Panc1 (cell line): Measurements from ENCODE around the gene OSBP2. TPM values are rescaled to one million over a fixed set of nuclear protein-coding genes. Genes with fewer than 3 reads are reported as not detected.

Experiments used
- ATAC-seq: fragments of 200-7000 bp; cut with Tn5 transposase; 2 replicates; pipeline ENCODE4 v1.9.1; 2020; ENCODE audit warnings: mild to moderate bottlenecking, moderate library complexity
- BruUV-seq: library from RNA; stranded (reverse); fragments of 400-500 nt; replicated peaks from 2 replicates; lab custom pipeline; 2021; lab: Mats Ljungman, UMichigan
- CTCF ChIA-PET: fragments of 300-600 bp; sonication (Branson Sonifier 250); formaldehyde crosslinking; loops from one replicate; lab custom pipeline; 2022; ENCODE audit warnings: antibody characterized with exemption; lab: Charles Lee
- POLR2A ChIA-PET: fragments of 300-600 bp; sonication (Branson Sonifier 250); formaldehyde crosslinking; loops from one replicate; lab custom pipeline; 2022; ENCODE audit warnings: antibody characterized with exemption; lab: Charles Lee
- DNase-seq: peaks from one replicate; pipeline ENCODE4 v3.0.0-alpha.2; 2010; ENCODE audit warnings: low read depth, low spot score
- H3K27ac ChIP-seq: 2 replicates; pipeline ENCODE4 v1.5.1; 2011; ENCODE audit warnings: mild to moderate bottlenecking, low read length, inconsistent platforms
- H3K27me3 ChIP-seq: fragments of 200-500 bp; sonication (Bioruptor generic); 2 replicates; pipeline ENCODE4 v1.6.0; 2014; ENCODE audit warnings: low read length, inconsistent platforms; ENCODE audit not compliant: control insufficient read depth, insufficient read depth
- H3K36me3 ChIP-seq: fragments of 200-500 bp; sonication (Bioruptor generic); 2 replicates; pipeline ENCODE4 v1.5.1; 2014; ENCODE audit warnings: inconsistent platforms, mild to moderate bottlenecking, low read length, moderate library complexity; ENCODE audit not compliant: control insufficient read depth, insufficient read depth
- H3K4me1 ChIP-seq: 2 replicates; pipeline ENCODE4 v1.5.1; 2011; ENCODE audit warnings: inconsistent platforms, mild to moderate bottlenecking, low read length, moderate library complexity; ENCODE audit not compliant: control insufficient read depth, insufficient read depth
- H3K4me3 ChIP-seq, 2 experiments: 2 replicates each; pipeline ENCODE4 v1.5.1; 2011 to 2012; ENCODE audit warnings: low read depth in 2 of 2, low read length in 2 of 2, mild to moderate bottlenecking in 2 of 2, inconsistent platforms in 1 of 2, moderate library complexity in 1 of 2
- H3K9me3 ChIP-seq: fragments of 200-500 bp; sonication (Bioruptor generic); 2 replicates; pipeline ENCODE4 v1.5.1; 2014; ENCODE audit warnings: low read depth, mild to moderate bottlenecking, inconsistent platforms, low read length, moderate library complexity; ENCODE audit not compliant: control insufficient read depth, insufficient read depth
- CTCF ChIP-seq: fragments of 450-650 bp; IDR thresholded peaks from 2 replicates; pipeline ENCODE4 v1.5.1; 2017; ENCODE audit warnings: mild to moderate bottlenecking
- POLR2AphosphoS5 ChIP-seq: IDR thresholded peaks from 2 replicates; pipeline ENCODE4 v1.6.1; 2012; ENCODE audit warnings: mild to moderate bottlenecking, low read depth, low read length, moderate library complexity
- SIN3A ChIP-seq: IDR thresholded peaks from 2 replicates; pipeline ENCODE4 v1.6.1; 2012; ENCODE audit warnings: low read depth, mild to moderate bottlenecking, low read length, moderate library complexity, borderline replicate concordance; ENCODE audit not compliant: insufficient read depth
- TCF7L2 ChIP-seq: IDR thresholded peaks from 2 replicates; pipeline ENCODE4 v1.6.1; 2011; ENCODE audit warnings: mild to moderate bottlenecking, low read depth, low read length, inconsistent platforms
- in situ Hi-C: cut with HindIII; loops from 2 replicates; pipeline ENCODE4 v1.10.0; 2016; ENCODE audit warnings: low sequenced_read_pairs, low pct_unique_long_range_greater_than_20kb
- intact Hi-C: fragments of 100-400 bp; cut with micrococcal nuclease; formaldehyde crosslinking; loops from one replicate; pipeline ENCODE4 v1.10.0; 2022; ENCODE audit not compliant: unreplicated experiment
- total RNA-seq: library from RNA; stranded (reverse); gene quantifications from one replicate; pipeline ENCODE4 v1.2.1, GENCODE V29; 2021; ENCODE audit not compliant: unreplicated experiment
- TF ChIP-seq, protein P1 (sequence below), 2 experiments: IDR thresholded peaks; 2 replicates each; pipeline ENCODE4 v1.6.1; 2011 to 2012; ENCODE audit warnings: low read depth in 2 of 2, control low read depth in 1 of 2, low read length in 1 of 2, mild to moderate bottlenecking in 1 of 2, moderate library complexity in 1 of 2; ENCODE audit not compliant: insufficient read depth in 1 of 2

OSBP2 gene
- total RNA-seq, 1 experiment from 2014 or later: 4.7 TPM

- no TSS peak for BruUV-seq
- no peaks in the 10 kb centered on the region for H3K4me1 ChIP-seq
- TF ChIP-seq, protein P1, sequence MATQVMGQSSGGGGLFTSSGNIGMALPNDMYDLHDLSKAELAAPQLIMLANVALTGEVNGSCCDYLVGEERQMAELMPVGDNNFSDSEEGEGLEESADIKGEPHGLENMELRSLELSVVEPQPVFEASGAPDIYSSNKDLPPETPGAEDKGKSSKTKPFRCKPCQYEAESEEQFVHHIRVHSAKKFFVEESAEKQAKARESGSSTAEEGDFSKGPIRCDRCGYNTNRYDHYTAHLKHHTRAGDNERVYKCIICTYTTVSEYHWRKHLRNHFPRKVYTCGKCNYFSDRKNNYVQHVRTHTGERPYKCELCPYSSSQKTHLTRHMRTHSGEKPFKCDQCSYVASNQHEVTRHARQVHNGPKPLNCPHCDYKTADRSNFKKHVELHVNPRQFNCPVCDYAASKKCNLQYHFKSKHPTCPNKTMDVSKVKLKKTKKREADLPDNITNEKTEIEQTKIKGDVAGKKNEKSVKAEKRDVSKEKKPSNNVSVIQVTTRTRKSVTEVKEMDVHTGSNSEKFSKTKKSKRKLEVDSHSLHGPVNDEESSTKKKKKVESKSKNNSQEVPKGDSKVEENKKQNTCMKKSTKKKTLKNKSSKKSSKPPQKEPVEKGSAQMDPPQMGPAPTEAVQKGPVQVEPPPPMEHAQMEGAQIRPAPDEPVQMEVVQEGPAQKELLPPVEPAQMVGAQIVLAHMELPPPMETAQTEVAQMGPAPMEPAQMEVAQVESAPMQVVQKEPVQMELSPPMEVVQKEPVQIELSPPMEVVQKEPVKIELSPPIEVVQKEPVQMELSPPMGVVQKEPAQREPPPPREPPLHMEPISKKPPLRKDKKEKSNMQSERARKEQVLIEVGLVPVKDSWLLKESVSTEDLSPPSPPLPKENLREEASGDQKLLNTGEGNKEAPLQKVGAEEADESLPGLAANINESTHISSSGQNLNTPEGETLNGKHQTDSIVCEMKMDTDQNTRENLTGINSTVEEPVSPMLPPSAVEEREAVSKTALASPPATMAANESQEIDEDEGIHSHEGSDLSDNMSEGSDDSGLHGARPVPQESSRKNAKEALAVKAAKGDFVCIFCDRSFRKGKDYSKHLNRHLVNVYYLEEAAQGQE (IDR thresholded peaks at IDR 0.05; ENCODE audit: insufficient read depth in 1 of 2, low read depth in 2 of 2, low read length in 1 of 2): no peak
- no peak for TF ChIP-seq CTCF
- TF ChIP-seq TCF7L2: no peak
- TF ChIP-seq SIN3A: no peak
- no peak for TF ChIP-seq POLR2AphosphoS5
- no peak for DNase-seq
- no peaks in the 10 kb centered on the region for H3K36me3 ChIP-seq
- H3K9me3 ChIP-seq: no peaks in the 10 kb centered on the region
- ATAC-seq: no peak
- in situ Hi-C loops (no loop called here), intact Hi-C loops (no loop called here)
- H3K27me3 ChIP-seq: no peaks in the 10 kb centered on the region
- H3K27ac ChIP-seq: no peak overlapping the region
- H3K4me3 ChIP-seq: no peak overlapping the region
- CTCF ChIA-PET: no interaction called here
- POLR2A ChIA-PET: no interaction called here
Observed at GRCh38 chr22:30751529-30751928, 56.9 kb downstream of the OSBP2 start.

DNA sequence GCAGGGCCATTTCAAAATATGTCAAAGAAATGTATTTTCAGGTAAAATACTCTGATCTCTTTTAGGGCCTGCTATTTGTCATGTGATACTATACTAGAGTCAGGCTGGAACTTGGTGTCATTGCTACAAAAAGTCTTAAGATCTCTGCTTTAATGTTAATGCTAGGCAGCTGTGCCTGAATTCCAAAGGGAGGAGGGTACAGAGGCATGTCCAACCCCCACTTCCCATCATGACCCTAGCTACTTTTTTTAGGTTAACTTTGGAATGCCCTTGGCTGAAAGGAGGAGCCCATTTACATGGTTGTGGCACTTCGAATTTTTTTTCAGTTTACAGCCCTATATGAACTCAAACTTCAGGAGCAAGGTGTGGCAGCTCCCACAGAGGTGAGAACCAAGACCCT lies 58.1 kb downstream of the OSBP2 start:
- no peaks in the 10 kb centered on the region for H3K9me3 ChIP-seq
- intact Hi-C loops: no loop called here
- H3K27ac ChIP-seq: no peak overlapping the region
- in situ Hi-C loops: no loop called here
- TF ChIP-seq, protein P1 (IDR thresholded peaks at IDR 0.05; ENCODE audit: insufficient read depth in 1 of 2, low read depth in 2 of 2, low read length in 1 of 2): no peak
- TF ChIP-seq SIN3A (no peak), TCF7L2 (no peak), CTCF (no peak), POLR2AphosphoS5 (no peak)
- DNase-seq: no peak
- H3K36me3 ChIP-seq: no peaks in the 10 kb centered on the region
- CTCF ChIA-PET: no interaction called here
- no peak overlapping the region for H3K4me3 ChIP-seq
- H3K4me1 ChIP-seq: no peaks in the 10 kb centered on the region
- no TSS peak for BruUV-seq
- no peaks in the 10 kb centered on the region for H3K27me3 ChIP-seq
- POLR2A ChIA-PET: no interaction called here
- no peak for ATAC-seq
